HUES64 (cell line): ENCODE results near the gene STAP1.
"Not testable (repeated sequence)": the region's sequence is repeated elsewhere in the genome, so short reads cannot be mapped to it uniquely, and the experiment has no call there.

Experiments
- H3K27ac ChIP-seq: 2 replicates; pipeline ENCODE4 v1.7.0; 2013; ENCODE audit warnings: low read depth, low read length, inconsistent platforms
- H3K27me3 ChIP-seq: 2 replicates; pipeline ENCODE4 v1.6.1; 2013; ENCODE audit warnings: mild to moderate bottlenecking, low read length; ENCODE audit not compliant: insufficient read depth
- H3K36me3 ChIP-seq: 2 replicates; pipeline ENCODE4 v1.6.1; 2013; ENCODE audit warnings: mild to moderate bottlenecking, low read length; ENCODE audit not compliant: insufficient read depth
- H3K4me1 ChIP-seq: 2 replicates; pipeline ENCODE4 v1.6.1; 2013; ENCODE audit warnings: mild to moderate bottlenecking, low read length, moderate library complexity; ENCODE audit not compliant: insufficient read depth
- H3K4me3 ChIP-seq: 2 replicates; pipeline ENCODE4 v1.5.1; 2013; ENCODE audit warnings: mild to moderate bottlenecking, low read length, moderate library complexity
- H3K9ac ChIP-seq: 2 replicates; pipeline ENCODE4 v1.6.1; 2013; ENCODE audit warnings: mild to moderate bottlenecking, low read depth, low read length
- H3K9me3 ChIP-seq: 2 replicates; pipeline ENCODE4 v1.6.1; 2013; ENCODE audit warnings: low read depth, low read length; ENCODE audit not compliant: insufficient read depth
- WGBS: fragments of 150-250, 120-280 bp; methylation state at CpG from one replicate; pipeline ENCODE4 v1.1.7; 2013; ENCODE audit warnings: missing lambda C conversion rate; 5-methylcytosine and 5-hydroxymethylcytosine counted together

STAP1 gene

GRCh38 chr4:67624939-67625338, 66.4 kb downstream of the STAP1 start:
- Histone ChIP-seq H3K9me3 (no peaks in the 10 kb centered on the region), H3K27ac (no peak overlapping the region), H3K4me1 (peaks cover 7% of the 10 kb centered on the region; the same call in 1 of the 2 replicates), H3K9ac (no peak overlapping the region), H3K36me3 (peaks cover 100% of the 10 kb centered on the region), H3K4me3 (no peak overlapping the region), H3K27me3 (no peaks in the 10 kb centered on the region)
- WGBS, result 99% methylated on average over 3 of the region's 3 CpGs

- H3K36me3 ChIP-seq, result peaks cover 87% of the 10 kb centered on the region
- no peaks in the 10 kb centered on the region for H3K9me3 ChIP-seq
- no peaks in the 10 kb centered on the region for H3K4me1 ChIP-seq
- H3K27me3 ChIP-seq, result no peaks in the 10 kb centered on the region
- whole genome bisulfite sequencing, result 92% methylated on average over 3 of the region's 3 CpGs
- H3K9ac ChIP-seq, result no peak overlapping the region
- H3K27ac ChIP-seq, result no peak overlapping the region
- no peak overlapping the region for H3K4me3 ChIP-seq
Measured at GRCh38 chr4:67632492-67632891, 74.0 kb downstream of the STAP1 start.

GRCh38 chr4:67634741-67635140, 76.2 kb downstream of the STAP1 start:
- 98% methylated on average over 1 of the region's 2 CpGs for WGBS
- H3K27ac ChIP-seq, result no peak overlapping the region
- no peak overlapping the region for H3K4me3 ChIP-seq
- peaks cover 86% of the 10 kb centered on the region for H3K36me3 ChIP-seq
- peaks cover 11% of the 10 kb centered on the region for H3K9me3 ChIP-seq
- H3K9ac ChIP-seq, result no peak overlapping the region
- H3K4me1 ChIP-seq, result no peaks in the 10 kb centered on the region
- H3K27me3 ChIP-seq, result no peaks in the 10 kb centered on the region

GRCh38 chr4:67635331-67635730, 76.8 kb downstream of the STAP1 start:
- Histone ChIP-seq H3K36me3 (peaks cover 86% of the 10 kb centered on the region), H3K27ac (no peak overlapping the region), H3K9me3 (peaks cover 11% of the 10 kb centered on the region), H3K9ac (no peak overlapping the region), H3K4me3 (no peak overlapping the region), H3K27me3 (no peaks in the 10 kb centered on the region), H3K4me1 (no peaks in the 10 kb centered on the region)
- 96% methylated on average over 2 of the region's 2 CpGs for WGBS

GRCh38 chr4:67636978-67637377, 78.5 kb downstream of the STAP1 start:
- H3K9me3 ChIP-seq, result peaks cover 11% of the 10 kb centered on the region
- H3K4me3 ChIP-seq, H3K4me1 ChIP-seq, H3K9ac ChIP-seq, H3K27me3 ChIP-seq, H3K27ac ChIP-seq: not testable (repeated sequence)
- peaks cover 86% of the 10 kb centered on the region for H3K36me3 ChIP-seq
- WGBS, result 95% methylated on average over 29 of the region's 30 CpGs

GRCh38 chr4:67638136-67638535, 79.6 kb downstream of the STAP1 start:
- Histone ChIP-seq H3K4me1 (no peaks in the 10 kb centered on the region), H3K4me3 (no peak overlapping the region), H3K27ac (no peak overlapping the region), H3K9ac (no peak overlapping the region), H3K36me3 (peaks cover 83% of the 10 kb centered on the region), H3K27me3 (no peaks in the 10 kb centered on the region), H3K9me3 (peaks cover 11% of the 10 kb centered on the region)
- 95% methylated on average over 5 of the region's 5 CpGs for WGBS

GRCh38 chr4:67651536-67651935, 93.0 kb downstream of the STAP1 start:
- Histone ChIP-seq H3K9me3 (no peaks in the 10 kb centered on the region), H3K9ac (no peak overlapping the region), H3K27ac (no peak overlapping the region), H3K27me3 (no peaks in the 10 kb centered on the region), H3K4me1 (no peaks in the 10 kb centered on the region), H3K4me3 (no peak overlapping the region), H3K36me3 (peaks cover 38% of the 10 kb centered on the region)
